Measurements from ENCODE around the gene MS4A4E. TPM values are rescaled to one million over a fixed set of nuclear protein-coding genes. Genes with fewer than 3 reads are reported as not detected.
"Not testable (repeated sequence)": the region's sequence is repeated elsewhere in the genome, so short reads cannot be mapped to it uniquely, and the experiment has no call there.

MS4A4E gene
- total RNA-seq, 4 donors from 2014 or later: 0.91 to 7.9 (median 2.8) TPM

- intact Hi-C loops (cut with DNase I): no loop called here
- no peaks in the 10 kb centered on the region for H3K27me3 ChIP-seq
- TF ChIP-seq POLR2AphosphoS5 (IDR thresholded peaks at IDR 0.05) (no peak), EP300 (IDR thresholded peaks at IDR 0.05) (no peak), CTCF (IDR thresholded peaks at IDR 0.05) (no peak), POLR2A (IDR thresholded peaks at IDR 0.05; ENCODE audit: low read depth) (no peak)
- H3K36me3 ChIP-seq: no peaks in the 10 kb centered on the region
- H3K4me1 ChIP-seq: no peaks in the 10 kb centered on the region
- no peak overlapping the region for H3K4me3 ChIP-seq
- H3K27ac ChIP-seq (replicated peaks in 1 of 4): no peak overlapping the region
- no peak for DNase-seq (ENCODE audit: extremely low spot score)
- H3K9me3 ChIP-seq: no peaks in the 10 kb centered on the region
- WGBS: 88% methylated on average over 3 of the region's 3 CpGs
Observed at GRCh38 chr11:60209977-60210376, 33.0 kb downstream of the MS4A4E start.

- Histone ChIP-seq H3K9me3 (no peaks in the 10 kb centered on the region), H3K4me3 (no peak overlapping the region), H3K36me3 (no peaks in the 10 kb centered on the region), H3K27me3 (no peaks in the 10 kb centered on the region), H3K27ac (replicated peaks in 1 of 4) (no peak overlapping the region), H3K4me1 (no peaks in the 10 kb centered on the region)
- 31% methylated on average over 1 of the region's 1 CpG for WGBS
- intact Hi-C loops (cut with DNase I): no loop called here
- TF ChIP-seq EP300 (IDR thresholded peaks at IDR 0.05): no peak
- TF ChIP-seq POLR2A (IDR thresholded peaks at IDR 0.05; ENCODE audit: low read depth): no peak
- no peak for TF ChIP-seq POLR2AphosphoS5 (IDR thresholded peaks at IDR 0.05)
- DNase-seq (ENCODE audit: extremely low spot score): no peak
Observed at GRCh38 chr11:60208951-60209350, 34.0 kb downstream of the MS4A4E start.

GRCh38 chr11:60208146-60208895 lies 34.6 kb downstream of the MS4A4E start:
- WGBS: 79% methylated on average over 4 of the region's 4 CpGs
- no peak for DNase-seq (ENCODE audit: extremely low spot score)
- intact Hi-C loops (cut with DNase I): no loop called here

DNA sequence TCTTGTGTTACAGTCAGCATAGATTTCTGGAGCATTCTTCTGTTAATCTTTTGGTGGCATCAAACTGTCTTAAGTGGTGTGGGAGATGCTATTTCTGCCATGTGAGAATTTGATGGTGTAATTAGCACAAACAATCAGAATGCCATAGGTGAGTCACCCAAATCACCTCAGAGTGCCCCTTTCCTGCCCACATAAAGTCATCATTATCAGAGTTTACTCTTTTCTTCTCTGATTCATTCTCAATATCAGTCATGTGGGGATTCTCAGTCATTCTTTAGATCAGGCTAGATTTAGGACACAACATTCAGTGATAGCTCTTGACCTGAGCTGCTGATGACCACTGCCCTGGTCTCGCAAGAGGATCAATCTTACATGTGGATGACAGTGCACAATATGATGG lies 36.3 kb downstream of the MS4A4E start:
- Histone ChIP-seq H3K4me3 (no peak overlapping the region), H3K27me3 (no peaks in the 10 kb centered on the region), H3K27ac (replicated peaks in 1 of 4) (no peak overlapping the region), H3K36me3 (no peaks in the 10 kb centered on the region), H3K4me1 (no peaks in the 10 kb centered on the region), H3K9me3 (no peaks in the 10 kb centered on the region)
- 92% methylated on average over 1 of the region's 1 CpG for WGBS
- DNase-seq (ENCODE audit: extremely low spot score): no peak
- TF ChIP-seq CTCF (IDR thresholded peaks at IDR 0.05): no peak
- TF ChIP-seq POLR2A (IDR thresholded peaks at IDR 0.05; ENCODE audit: low read depth): no peak
- TF ChIP-seq EP300 (IDR thresholded peaks at IDR 0.05): no peak
- TF ChIP-seq POLR2AphosphoS5 (IDR thresholded peaks at IDR 0.05): no peak
- intact Hi-C loops (cut with DNase I): no loop called here

More at GRCh38 chr11:60208146-60208895, 34.6 kb downstream of the MS4A4E start:
- no peaks in the 10 kb centered on the region for H3K27me3 ChIP-seq
- H3K27ac ChIP-seq (replicated peaks in 1 of 4): no peak overlapping the region
- H3K4me1 ChIP-seq: no peaks in the 10 kb centered on the region
- no peak overlapping the region for H3K4me3 ChIP-seq
- no peaks in the 10 kb centered on the region for H3K9me3 ChIP-seq
- H3K36me3 ChIP-seq: no peaks in the 10 kb centered on the region
- no peak for TF ChIP-seq POLR2AphosphoS5 (IDR thresholded peaks at IDR 0.05)
- no peak for TF ChIP-seq EP300 (IDR thresholded peaks at IDR 0.05)
- no peak for TF ChIP-seq POLR2A (IDR thresholded peaks at IDR 0.05; ENCODE audit: low read depth)
- TF ChIP-seq CTCF (IDR thresholded peaks at IDR 0.05): no peak

GRCh38 chr11:60204922-60205321 lies 38.0 kb downstream of the MS4A4E start:
- Histone ChIP-seq H3K27me3 (no peaks in the 10 kb centered on the region), H3K4me1 (no peaks in the 10 kb centered on the region), H3K27ac (replicated peaks in 1 of 4) (no peak overlapping the region), H3K36me3 (no peaks in the 10 kb centered on the region), H3K4me3 (no peak overlapping the region), H3K9me3 (no peaks in the 10 kb centered on the region)
- no peak for DNase-seq (ENCODE audit: extremely low spot score)
- intact Hi-C loops (cut with DNase I): no loop called here
- WGBS: 89% methylated on average over 4 of the region's 4 CpGs
- no peak for TF ChIP-seq POLR2A (IDR thresholded peaks at IDR 0.05; ENCODE audit: low read depth)
- no peak for TF ChIP-seq EP300 (IDR thresholded peaks at IDR 0.05)
- TF ChIP-seq CTCF (IDR thresholded peaks at IDR 0.05): no peak

DNA sequence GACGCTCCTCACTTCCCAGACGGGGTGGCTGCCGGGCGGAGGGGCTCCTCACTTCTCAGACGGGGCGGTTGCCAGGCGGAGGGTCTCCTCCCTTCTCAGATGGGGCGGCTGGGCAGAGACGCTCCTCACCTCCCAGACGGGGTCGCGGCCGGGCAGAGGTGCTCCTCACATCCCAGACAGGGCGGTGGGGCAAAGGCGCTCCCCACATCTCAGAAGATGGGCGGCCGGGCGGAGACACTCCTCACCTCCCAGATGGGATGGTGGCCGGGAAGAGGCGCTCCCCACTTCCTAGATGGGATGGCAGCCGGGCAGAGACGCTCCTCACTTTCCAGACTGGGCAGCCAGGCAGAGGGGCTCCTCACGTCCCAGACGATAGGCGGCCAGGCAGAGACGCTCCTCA lies 41.6 kb downstream of the MS4A4E start:
- 89% methylated on average over 11 of the region's 26 CpGs for WGBS
- intact Hi-C loops (cut with DNase I); H3K4me1 ChIP-seq; H3K27ac ChIP-seq (replicated peaks in 1 of 4); H3K9me3 ChIP-seq; H3K36me3 ChIP-seq; H3K27me3 ChIP-seq; H3K4me3 ChIP-seq; DNase-seq (ENCODE audit: extremely low spot score): not testable (repeated sequence)
